ENCODE measurements around the gene RPL6.

DNA sequence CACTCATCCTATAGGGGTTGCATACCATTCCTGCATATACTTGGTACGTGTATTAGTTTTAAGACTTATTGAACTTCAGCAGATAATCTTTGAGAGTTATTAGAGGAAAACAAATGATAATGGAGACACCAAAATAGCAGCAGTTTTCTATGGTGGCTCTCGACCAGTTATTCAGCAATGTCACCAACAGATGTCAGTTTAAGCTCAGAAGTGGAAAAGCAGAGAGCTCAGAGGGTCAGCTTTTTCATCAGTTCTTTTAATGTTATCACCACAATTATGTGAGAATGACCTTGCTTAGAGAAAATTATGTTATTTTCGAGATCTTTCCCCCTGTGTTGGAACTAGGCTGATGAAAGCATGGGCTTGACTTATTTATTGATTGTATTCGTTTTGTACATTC lies 41.3 kb upstream of the RPL6 start:
- TF ChIP-seq, protein P1, sequence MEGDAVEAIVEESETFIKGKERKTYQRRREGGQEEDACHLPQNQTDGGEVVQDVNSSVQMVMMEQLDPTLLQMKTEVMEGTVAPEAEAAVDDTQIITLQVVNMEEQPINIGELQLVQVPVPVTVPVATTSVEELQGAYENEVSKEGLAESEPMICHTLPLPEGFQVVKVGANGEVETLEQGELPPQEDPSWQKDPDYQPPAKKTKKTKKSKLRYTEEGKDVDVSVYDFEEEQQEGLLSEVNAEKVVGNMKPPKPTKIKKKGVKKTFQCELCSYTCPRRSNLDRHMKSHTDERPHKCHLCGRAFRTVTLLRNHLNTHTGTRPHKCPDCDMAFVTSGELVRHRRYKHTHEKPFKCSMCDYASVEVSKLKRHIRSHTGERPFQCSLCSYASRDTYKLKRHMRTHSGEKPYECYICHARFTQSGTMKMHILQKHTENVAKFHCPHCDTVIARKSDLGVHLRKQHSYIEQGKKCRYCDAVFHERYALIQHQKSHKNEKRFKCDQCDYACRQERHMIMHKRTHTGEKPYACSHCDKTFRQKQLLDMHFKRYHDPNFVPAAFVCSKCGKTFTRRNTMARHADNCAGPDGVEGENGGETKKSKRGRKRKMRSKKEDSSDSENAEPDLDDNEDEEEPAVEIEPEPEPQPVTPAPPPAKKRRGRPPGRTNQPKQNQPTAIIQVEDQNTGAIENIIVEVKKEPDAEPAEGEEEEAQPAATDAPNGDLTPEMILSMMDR (IDR thresholded peaks at IDR 0.05 in 2 of 3, conservative IDR thresholded peaks at IDR 0.05 in 1 of 3; ENCODE audit: insufficient read depth in 2 of 3, low read depth in 1 of 3, low read length in 3 of 3): 0 out of 6 replicates have a peak, but pooled peaks of 1 of the 3 experiments have one; percentile 11
- TF ChIP-seq EZH2 (IDR thresholded peaks at IDR 0.05; ENCODE audit: borderline replicate concordance, low read depth, low read length): no peak
- TF ChIP-seq, protein P2, sequence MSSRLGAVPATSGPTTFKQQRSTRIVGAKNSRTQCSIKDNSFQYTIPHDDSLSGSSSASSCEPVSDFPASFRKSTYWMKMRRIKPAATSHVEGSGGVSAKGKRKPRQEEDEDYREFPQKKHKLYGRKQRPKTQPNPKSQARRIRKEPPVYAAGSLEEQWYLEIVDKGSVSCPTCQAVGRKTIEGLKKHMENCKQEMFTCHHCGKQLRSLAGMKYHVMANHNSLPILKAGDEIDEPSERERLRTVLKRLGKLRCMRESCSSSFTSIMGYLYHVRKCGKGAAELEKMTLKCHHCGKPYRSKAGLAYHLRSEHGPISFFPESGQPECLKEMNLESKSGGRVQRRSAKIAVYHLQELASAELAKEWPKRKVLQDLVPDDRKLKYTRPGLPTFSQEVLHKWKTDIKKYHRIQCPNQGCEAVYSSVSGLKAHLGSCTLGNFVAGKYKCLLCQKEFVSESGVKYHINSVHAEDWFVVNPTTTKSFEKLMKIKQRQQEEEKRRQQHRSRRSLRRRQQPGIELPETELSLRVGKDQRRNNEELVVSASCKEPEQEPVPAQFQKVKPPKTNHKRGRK (tag; IDR thresholded peaks at IDR 0.05): no peak
- no peak for TF ChIP-seq HDAC8 (tag; IDR thresholded peaks at IDR 0.05)
- TF ChIP-seq RCOR1 (IDR thresholded peaks at IDR 0.05; ENCODE audit: borderline replicate concordance in 1 of 2, low read depth in 2 of 2, low read length in 2 of 2): no peak
- no peak for TF ChIP-seq HINFP (tag; conservative IDR thresholded peaks at IDR 0.05; ENCODE audit: low read depth)
- TF ChIP-seq BMI1 (IDR thresholded peaks at IDR 0.05; ENCODE audit: low read length): no peak
- TF ChIP-seq ZNF133 (CRISPR knock-in tag; IDR thresholded peaks at IDR 0.05): no peak
- no peak for TF ChIP-seq POLR2A (conservative IDR thresholded peaks at IDR 0.05)
- no peak for TF ChIP-seq SIN3A (IDR thresholded peaks at IDR 0.05; ENCODE audit: borderline replicate concordance in 2 of 2, control insufficient read depth in 1 of 2, low read depth in 2 of 2, low read length in 2 of 2)
- no peak for TF ChIP-seq ZKSCAN8 (CRISPR knock-in tag; IDR thresholded peaks at IDR 0.05)
- no peak for TF ChIP-seq U2AF1 (optimal IDR thresholded peaks at IDR 0.05; ENCODE audit: low read depth, low read length)
- TF ChIP-seq PRDM10 (IDR thresholded peaks at IDR 0.05; ENCODE audit: partially characterized antibody): no peak

Data from K562 (cell line).